Liver (tissue), 9 donors: Measurements from ENCODE around the gene GAL. TPM values are rescaled to one million over a fixed set of nuclear protein-coding genes. Genes with fewer than 3 reads are reported as not detected.

Source experiments
- DNase-seq: peaks from one replicate; pipeline ENCODE4 v3.0.0-alpha.2; 2017; ENCODE audit warnings: low spot score
- H3K27ac ChIP-seq, 2 donors: one replicate each; pipeline ENCODE4 v1.7.0; 2013; ENCODE audit warnings: inconsistent platforms in 2 of 2, low read length in 2 of 2, control low read depth in 1 of 2, low read depth in 1 of 2, mild to moderate bottlenecking in 1 of 2
- H3K27me3 ChIP-seq, 4 donors: one replicate each; pipeline versions ENCODE4 v1.6.1 to v1.7.0; 2013; ENCODE audit warnings: low read length in 3 of 4, inconsistent platforms in 1 of 4, mild to moderate bottlenecking in 1 of 4, moderate library complexity in 1 of 4; ENCODE audit not compliant: control insufficient read depth in 4 of 4, insufficient read depth in 4 of 4
- H3K36me3 ChIP-seq, 4 donors: one replicate each; pipeline versions ENCODE4 v1.6.1 to v1.7.0; 2013; ENCODE audit warnings: low read length in 3 of 4, mild to moderate bottlenecking in 3 of 4, low read depth in 1 of 4, moderate library complexity in 1 of 4; ENCODE audit not compliant: control insufficient read depth in 4 of 4, insufficient read depth in 3 of 4
- H3K4me1 ChIP-seq, 4 donors: one replicate each; pipeline versions ENCODE4 v1.6.1 to v1.7.0; 2013; ENCODE audit warnings: low read length in 3 of 4, mild to moderate bottlenecking in 3 of 4, moderate library complexity in 1 of 4; ENCODE audit not compliant: control insufficient read depth in 4 of 4, insufficient read depth in 4 of 4
- H3K4me3 ChIP-seq, 3 donors: one replicate each; pipeline versions ENCODE4 v1.6.1 to v1.7.0; 2013; ENCODE audit warnings: low read length in 3 of 3, control low read depth in 1 of 3, low read depth in 1 of 3, mild to moderate bottlenecking in 1 of 3
- H3K9ac ChIP-seq, 2 donors: one replicate each; pipeline ENCODE4 v1.7.0; 2013; ENCODE audit warnings: low read length in 2 of 2, mild to moderate bottlenecking in 2 of 2, moderate library complexity in 2 of 2, control low read depth in 1 of 2, low read depth in 1 of 2
- H3K9me3 ChIP-seq, 4 donors: one replicate each; pipeline versions ENCODE4 v1.6.1 to v1.7.0; 2013; ENCODE audit warnings: low read length in 3 of 4; ENCODE audit not compliant: control insufficient read depth in 4 of 4
- ATF3 ChIP-seq: IDR thresholded peaks from 2 replicates; pipeline ENCODE4 v1.6.1; 2016; ENCODE audit warnings: antibody characterized with exemption
- CTCF ChIP-seq: fragments of 150-350 bp; IDR thresholded peaks from 2 replicates; pipeline ENCODE4 v1.5.1; 2017; ENCODE audit warnings: improper control_type of control experiment, low read depth, low read length; ENCODE audit not compliant: missing input control
- EGR1 ChIP-seq, 2 donors: IDR thresholded peaks; 2 replicates each; pipeline ENCODE4 v1.6.1; 2016 to 2018; ENCODE audit warnings: antibody characterized with exemption in 2 of 2, low read depth in 2 of 2
- FOXA1 ChIP-seq: IDR thresholded peaks from 2 replicates; pipeline ENCODE4 v1.6.1; 2016; ENCODE audit warnings: antibody characterized with exemption
- FOXA2 ChIP-seq: IDR thresholded peaks from 2 replicates; pipeline ENCODE4 v1.6.1; 2016; ENCODE audit warnings: antibody characterized with exemption
- GABPA ChIP-seq, 2 donors: IDR thresholded peaks in 1 of 2; conservative IDR thresholded peaks in 1 of 2; 2 replicates each; pipeline ENCODE4 v1.6.1; 2016; ENCODE audit warnings: antibody characterized with exemption in 2 of 2, mild to moderate bottlenecking in 1 of 2, moderate library complexity in 1 of 2
- HNF4G ChIP-seq: IDR thresholded peaks from 2 replicates; pipeline ENCODE4 v1.6.1; 2016; ENCODE audit warnings: antibody characterized with exemption
- JUND ChIP-seq, 2 donors: IDR thresholded peaks; 2 replicates each; pipeline ENCODE4 v1.6.1; 2016; ENCODE audit warnings: antibody characterized with exemption in 2 of 2
- MAX ChIP-seq: IDR thresholded peaks from 2 replicates; pipeline ENCODE4 v1.6.1; 2016; ENCODE audit warnings: antibody characterized with exemption
- NR2F2 ChIP-seq: IDR thresholded peaks from 2 replicates; pipeline ENCODE4 v1.6.1; 2016; ENCODE audit warnings: antibody characterized with exemption
- RAD21 ChIP-seq, 2 donors: IDR thresholded peaks; 2 replicates each; pipeline ENCODE4 v1.6.1; 2016; ENCODE audit warnings: antibody characterized with exemption in 2 of 2, mild to moderate bottlenecking in 2 of 2
- RXRA ChIP-seq, 2 donors: IDR thresholded peaks; 2 replicates each; pipeline ENCODE4 v1.6.1; 2017 to 2018; ENCODE audit warnings: antibody characterized with exemption in 2 of 2, mild to moderate bottlenecking in 1 of 2
- SP1 ChIP-seq: IDR thresholded peaks from 2 replicates; pipeline ENCODE4 v1.6.1; 2018; ENCODE audit warnings: antibody characterized with exemption, mild to moderate bottlenecking
- TAF1 ChIP-seq: conservative IDR thresholded peaks from 2 replicates; pipeline ENCODE4 v1.6.1; 2016; ENCODE audit warnings: antibody characterized with exemption, mild to moderate bottlenecking
- YY1 ChIP-seq: IDR thresholded peaks from 2 replicates; pipeline ENCODE4 v1.6.1; 2016; ENCODE audit warnings: antibody characterized with exemption, mild to moderate bottlenecking
- ZBTB33 ChIP-seq: IDR thresholded peaks from 2 replicates; pipeline ENCODE4 v1.6.1; 2016; ENCODE audit warnings: antibody characterized with exemption
- WGBS: extraction: QIAGEN DNeasy Blood & Tissue Kit; methylation state at CpG from one replicate; pipeline ENCODE4 v1.1.7; 2013; 5-methylcytosine and 5-hydroxymethylcytosine counted together
- polyA plus RNA-seq, 2 donors: library from polyadenylated mRNA; stranded (reverse) in 1 of 2; unstranded in 1 of 2; fragments of 200-250 nt in 1 of 2; fragments of >200 nt in 1 of 2; fragmentation: Nextera tagmentation in 1 of 2; extraction: Ambion mirVana in 1 of 2; gene quantifications; one replicate each; pipeline versions ENCODE4 v1.2.1 to v1.2.3, GENCODE V29; 2013 to 2015
- total RNA-seq, 2 donors: library from RNA; depleted of rRNA; stranded (reverse); fragments of >200 nt; gene quantifications; one replicate each; pipeline ENCODE4 v1.2.3, GENCODE V29; 2014
- donor health status: healthy.
- donor health status: healthy.
- donor health status: healthy.
- donor health status: healthy.
- donor health status: healthy.

The GAL gene
- total and polyA plus RNA-seq, 4 donors: 0.47 TPM; not detected in 3

- WGBS: 84% methylated on average over 15 of the region's 15 CpGs
- Histone ChIP-seq H3K4me1 (no peaks in the 10 kb centered on the region), H3K4me3 (no peak overlapping the region), H3K27me3 (no peaks in the 10 kb centered on the region), H3K27ac (no peak overlapping the region), H3K36me3 (no peaks in the 10 kb centered on the region), H3K9me3 (no peaks in the 10 kb centered on the region), H3K9ac (no peak overlapping the region)
- DNase-seq: no peak
- no peak for TF ChIP-seq GABPA (IDR thresholded peaks at IDR 0.05 in 1 of 2, conservative IDR thresholded peaks at IDR 0.05 in 1 of 2)
These were observed 23.3 kb upstream of the GAL start for GRCh38 chr11:68661014-68661413.

- Histone ChIP-seq H3K4me1 (no peaks in the 10 kb centered on the region), H3K9me3 (no peaks in the 10 kb centered on the region), H3K9ac (no peak overlapping the region), H3K27ac (no peak overlapping the region), H3K27me3 (no peaks in the 10 kb centered on the region), H3K36me3 (no peaks in the 10 kb centered on the region), H3K4me3 (no peak overlapping the region)
- no peak for DNase-seq
- WGBS: 83% methylated on average over 18 of the region's 18 CpGs
- TF ChIP-seq GABPA (IDR thresholded peaks at IDR 0.05 in 1 of 2, conservative IDR thresholded peaks at IDR 0.05 in 1 of 2) (no peak), EGR1 (IDR thresholded peaks at IDR 0.05; ENCODE audit: low read depth in 2 of 2) (no peak), MAX (no peak), CTCF (no peak), RXRA (IDR thresholded peaks at IDR 0.05) (no peak), FOXA1 (no peak), SP1 (no peak), RAD21 (IDR thresholded peaks at IDR 0.05) (no peak), HNF4G (no peak), JUND (IDR thresholded peaks at IDR 0.05) (no peak), ZBTB33 (no peak), TAF1 (no peak)
These were observed 22.4 kb upstream of the GAL start for GRCh38 chr11:68661697-68662603.

GRCh38 chr11:68663482-68664010, 20.8 kb upstream of the GAL start:
- H3K27ac ChIP-seq: no peak overlapping the region
- TF ChIP-seq YY1: no peak
- TF ChIP-seq CTCF: no peak
- TF ChIP-seq FOXA2: no peak
- no peak for TF ChIP-seq HNF4G
- TF ChIP-seq RAD21 (IDR thresholded peaks at IDR 0.05): no peak
- TF ChIP-seq GABPA (IDR thresholded peaks at IDR 0.05 in 1 of 2, conservative IDR thresholded peaks at IDR 0.05 in 1 of 2): no peak
- no peak for TF ChIP-seq TAF1
- no peak for TF ChIP-seq RXRA (IDR thresholded peaks at IDR 0.05)
- TF ChIP-seq SP1: no peak
- TF ChIP-seq NR2F2: no peak
- no peak for TF ChIP-seq MAX
- no peak for TF ChIP-seq FOXA1
- no peak for TF ChIP-seq EGR1 (IDR thresholded peaks at IDR 0.05; ENCODE audit: low read depth in 2 of 2)
- no peak for TF ChIP-seq ATF3
- no peak overlapping the region for H3K9ac ChIP-seq
- WGBS: 86% methylated on average over 18 of the region's 18 CpGs
- H3K27me3 ChIP-seq: no peaks in the 10 kb centered on the region
- H3K36me3 ChIP-seq: no peaks in the 10 kb centered on the region
- H3K4me1 ChIP-seq: no peaks in the 10 kb centered on the region
- no peak overlapping the region for H3K4me3 ChIP-seq
- no peak for DNase-seq
- no peaks in the 10 kb centered on the region for H3K9me3 ChIP-seq
